ENCODE data around the gene PARVB.

GRCh38 chr22:44219101-44219870, 195.2 kb downstream of the PARVB start:
- TF ChIP-seq CTCF (conservative IDR thresholded peaks at IDR 0.05 in 1 of 2, IDR thresholded peaks at IDR 0.05 in 1 of 2; ENCODE audit: low read depth in 1 of 2, low read length in 2 of 2): no peak
- TF ChIP-seq EZH2 (IDR thresholded peaks at IDR 0.05; ENCODE audit: low read length, missing control alignments): no peak
